HepG2 (cell line): ENCODE measurements around the gene LTB4R. TPM values are rescaled to one million over a fixed set of nuclear protein-coding genes. Genes with fewer than 3 reads are reported as not detected.

Experiments
- AGO1 ChIP-seq: fragments of 200-400 bp; formaldehyde crosslinking; IDR thresholded peaks from 2 replicates; pipeline ENCODE4 v1.6.1; 2017; ENCODE audit warnings: mild to moderate bottlenecking, low read depth, low read length, moderate library complexity; ENCODE audit not compliant: poor library complexity, severe bottlenecking
- CREM ChIP-seq, 2 experiments: sonication (generic) in 1 of 2; formaldehyde crosslinking in 1 of 2; IDR thresholded peaks; 2 replicates each; pipeline versions ENCODE4 v1.4.0 to v1.6.1; 2016 to 2020; ENCODE audit warnings: antibody characterized with exemption in 1 of 2, mild to moderate bottlenecking in 1 of 2, missing genetic modification reagents in 1 of 2
- POLR2G ChIP-seq: fragments of 200-400 bp; formaldehyde crosslinking; IDR thresholded peaks from 2 replicates; pipeline ENCODE4 v1.6.1; 2018; ENCODE audit warnings: mild to moderate bottlenecking, low read depth, low read length, moderate library complexity
- RORA ChIP-seq: sonication (generic); formaldehyde crosslinking; IDR thresholded peaks from 2 replicates; pipeline ENCODE4 v1.5.0; 2020; ENCODE audit warnings: mild to moderate bottlenecking, missing genetic modification reagents, moderate library complexity
- TBX3 ChIP-seq: fragments of 450-650 bp; IDR thresholded peaks from 2 replicates; pipeline ENCODE4 v1.6.1; 2017; ENCODE audit warnings: antibody characterized with exemption, mild to moderate bottlenecking, inconsistent platforms, borderline replicate concordance
- THAP9 ChIP-seq: sonication (generic); formaldehyde crosslinking; IDR thresholded peaks from 2 replicates; pipeline ENCODE4; 2020; ENCODE audit warnings: missing genetic modification reagents, mild to moderate bottlenecking, borderline replicate concordance
- TRAFD1 ChIP-seq: sonication (generic); formaldehyde crosslinking; IDR thresholded peaks from 2 replicates; pipeline ENCODE4 v1.5.1; 2020; ENCODE audit warnings: missing genetic modification reagents, mild to moderate bottlenecking, borderline replicate concordance
- ZNF318 ChIP-seq: sonication (generic); formaldehyde crosslinking; IDR thresholded peaks from 2 replicates; pipeline ENCODE4 v1.4.0; 2020; ENCODE audit warnings: mild to moderate bottlenecking, missing genetic modification reagents
- ZNF83 ChIP-seq: sonication (generic); formaldehyde crosslinking; IDR thresholded peaks from 2 replicates; pipeline ENCODE4 v1.4.0; 2020; ENCODE audit warnings: missing genetic modification reagents, mild to moderate bottlenecking, borderline replicate concordance
- ZNF878 ChIP-seq: sonication (generic); formaldehyde crosslinking; IDR thresholded peaks from 2 replicates; pipeline ENCODE4 v1.8.1; 2023; ENCODE audit warnings: mild to moderate bottlenecking, missing genetic modification reagents, moderate library complexity
- polyA plus RNA-seq, 8 experiments: library from polyadenylated mRNA; depleted of rRNA in 3 of 8; stranded (reverse) in 7 of 8; unstranded in 1 of 8; fragments of >200 nt; fragmentation: Illumina TruSeq in 4 of 8; extraction: Trizol in 4 of 8; gene quantifications; 2 replicates each; pipeline versions ENCODE4 v1.2.1 to v1.2.3, GENCODE V29; 2011 to 2016; ENCODE audit warnings: low read depth in 4 of 8, missing spikeins in 1 of 8, mixed read lengths in 1 of 8; ENCODE audit not compliant: insufficient read depth in 1 of 8
- total RNA-seq, 5 experiments: library from RNA; depleted of rRNA; stranded (reverse); fragments of >200 nt; fragmentation: Illumina TruSeq; extraction: Trizol; gene quantifications; 2 replicates each; pipeline ENCODE4 v1.2.3, GENCODE V29; 2016; ENCODE audit warnings: low read depth in 1 of 5
- TF ChIP-seq, protein P1 (sequence below): sonication (generic); formaldehyde crosslinking; IDR thresholded peaks from 2 replicates; pipeline ENCODE4 v1.8.1; 2023; ENCODE audit warnings: mild to moderate bottlenecking, missing genetic modification reagents

The LTB4R gene
- total and polyA plus RNA-seq, 2 of the 13 experiments (the other 11 are each of a cell fraction or from before 2014, with no cell fraction given) = 3.2 to 8.2 TPM

GRCh38 chr14:24315807-24316596 is 4.7 kb downstream of the LTB4R start (continued):
- TF ChIP-seq ZNF318 (CRISPR knock-in tag) (no peak; the same call in 1 of the 2 replicates), TBX3 (no peak; the same call in 1 of the 2 replicates), THAP9 (CRISPR knock-in tag) (peak; percentile 91), ZNF83 (CRISPR knock-in tag) (peak; percentile 99), TRAFD1 (CRISPR knock-in tag) (peak; percentile 98), POLR2G (peak; percentile 76), AGO1 (peak; percentile 88), CREM (IDR thresholded peaks at IDR 0.05) (no peak), CREM (CRISPR knock-in tag; IDR thresholded peaks at IDR 0.05) (peak; percentile 38; the same call in 1 of the 2 replicates), ZNF878 (CRISPR knock-in tag) (no peak), RORA (CRISPR knock-in tag) (peak; percentile 86; the same call in 1 of the 2 replicates)
- TF ChIP-seq, protein P1, sequence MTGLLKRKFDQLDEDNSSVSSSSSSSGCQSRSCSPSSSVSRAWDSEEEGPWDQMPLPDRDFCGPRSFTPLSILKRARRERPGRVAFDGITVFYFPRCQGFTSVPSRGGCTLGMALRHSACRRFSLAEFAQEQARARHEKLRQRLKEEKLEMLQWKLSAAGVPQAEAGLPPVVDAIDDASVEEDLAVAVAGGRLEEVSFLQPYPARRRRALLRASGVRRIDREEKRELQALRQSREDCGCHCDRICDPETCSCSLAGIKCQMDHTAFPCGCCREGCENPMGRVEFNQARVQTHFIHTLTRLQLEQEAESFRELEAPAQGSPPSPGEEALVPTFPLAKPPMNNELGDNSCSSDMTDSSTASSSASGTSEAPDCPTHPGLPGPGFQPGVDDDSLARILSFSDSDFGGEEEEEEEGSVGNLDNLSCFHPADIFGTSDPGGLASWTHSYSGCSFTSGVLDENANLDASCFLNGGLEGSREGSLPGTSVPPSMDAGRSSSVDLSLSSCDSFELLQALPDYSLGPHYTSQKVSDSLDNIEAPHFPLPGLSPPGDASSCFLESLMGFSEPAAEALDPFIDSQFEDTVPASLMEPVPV (CRISPR knock-in tag) = peak; percentile 100
